ENCODE data around the gene ZNF236.

DNA sequence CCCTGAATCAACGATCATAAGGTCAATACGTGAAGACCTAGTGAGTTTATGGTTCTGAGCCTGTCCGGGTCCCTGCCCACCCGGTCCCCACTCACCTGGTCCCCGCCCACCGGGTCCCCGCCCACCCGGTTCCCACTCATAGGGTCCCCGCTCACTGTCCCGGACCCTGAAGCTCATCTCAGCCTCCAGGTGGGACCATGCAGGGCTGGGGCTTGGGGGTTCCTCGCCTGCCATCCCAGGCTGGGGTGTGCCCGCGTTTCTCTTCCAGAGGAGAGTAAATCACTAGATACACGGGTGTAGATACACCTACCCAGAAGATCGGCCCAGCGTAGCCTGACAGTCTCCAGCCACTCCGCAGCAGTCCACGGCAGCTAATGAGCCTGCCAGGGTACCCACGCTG lies 178.7 kb downstream of the ZNF236 start:
- TF ChIP-seq CTCF (IDR thresholded peaks at IDR 0.05; ENCODE audit: poor library complexity) (no peak), EZH2phosphoT487 (IDR thresholded peaks at IDR 0.05; ENCODE audit: low read depth, severe bottlenecking, unreplicated experiment) (no peak), EZH2 (IDR thresholded peaks at IDR 0.05; ENCODE audit: borderline replicate concordance) (no peak)
